Trophoblast cell (in vitro differentiated cells and primary cell): Measurements from ENCODE around the gene CLEC20A.

Experiments
- DNase-seq, 2 donors: peaks; one replicate each; pipeline ENCODE4 v3.0.0-alpha.2; 2016
- H2AFZ ChIP-seq: 2 replicates; pipeline ENCODE4 v1.6.1; 2013; ENCODE audit warnings: low read length, moderate library complexity, mild to moderate bottlenecking; ENCODE audit not compliant: insufficient read depth, poor library complexity
- H2AK5ac ChIP-seq: 2 replicates; pipeline ENCODE4 v1.6.1; 2013; ENCODE audit warnings: mild to moderate bottlenecking, low read length
- H2BK120ac ChIP-seq: 2 replicates; pipeline ENCODE4 v1.6.1; 2013; ENCODE audit warnings: low read length, mild to moderate bottlenecking, moderate library complexity; ENCODE audit not compliant: insufficient read depth, poor library complexity
- H2BK12ac ChIP-seq: 2 replicates; pipeline ENCODE4 v1.6.1; 2013; ENCODE audit warnings: mild to moderate bottlenecking, low read length, moderate library complexity
- H2BK5ac ChIP-seq: 2 replicates; pipeline ENCODE4 v1.6.1; 2013; ENCODE audit warnings: low read length, low read depth, moderate library complexity, mild to moderate bottlenecking; ENCODE audit not compliant: poor library complexity
- H3K14ac ChIP-seq: 2 replicates; pipeline ENCODE4 v1.6.1; 2013; ENCODE audit warnings: mild to moderate bottlenecking, low read length
- H3K18ac ChIP-seq: 2 replicates; pipeline ENCODE4 v1.6.1; 2013; ENCODE audit warnings: mild to moderate bottlenecking, low read length
- H3K23ac ChIP-seq: 2 replicates; pipeline ENCODE4 v1.6.1; 2013; ENCODE audit warnings: low read length
- H3K27ac ChIP-seq: 2 replicates; pipeline ENCODE4 v1.5.1; 2013; ENCODE audit warnings: low read depth, mild to moderate bottlenecking, inconsistent platforms, low read length, moderate library complexity
- H3K27me3 ChIP-seq: 2 replicates; pipeline ENCODE4 v1.6.1; 2013; ENCODE audit warnings: inconsistent platforms, mild to moderate bottlenecking, low read length, moderate library complexity; ENCODE audit not compliant: insufficient read depth
- H3K36me3 ChIP-seq, 2 experiments: 1 replicate in 1 of 2; 2 replicates in 1 of 2; pipeline ENCODE4 v1.6.1; 2013; ENCODE audit warnings: low read length in 2 of 2, mild to moderate bottlenecking in 2 of 2, moderate library complexity in 1 of 2; ENCODE audit not compliant: insufficient read depth in 2 of 2, control insufficient read depth in 1 of 2
- H3K4ac ChIP-seq: 2 replicates; pipeline ENCODE4 v1.6.1; 2013; ENCODE audit warnings: low read depth, mild to moderate bottlenecking, low read length, moderate library complexity
- H3K4me1 ChIP-seq, 2 experiments: 1 replicate in 1 of 2; 2 replicates in 1 of 2; pipeline ENCODE4 v1.6.1; 2013; ENCODE audit warnings: low read length in 2 of 2, mild to moderate bottlenecking in 2 of 2, moderate library complexity in 1 of 2; ENCODE audit not compliant: insufficient read depth in 2 of 2, control insufficient read depth in 1 of 2
- H3K4me2 ChIP-seq: 2 replicates; pipeline ENCODE4 v1.6.1; 2013; ENCODE audit warnings: inconsistent platforms, mild to moderate bottlenecking, low read length, moderate library complexity
- H3K4me3 ChIP-seq: 2 replicates; pipeline ENCODE4 v1.5.1; 2013; ENCODE audit warnings: mild to moderate bottlenecking, low read depth, low read length, inconsistent platforms
- H3K79me1 ChIP-seq: one replicate; pipeline ENCODE4 v1.6.1; 2013; ENCODE audit warnings: low read length
- H3K79me2 ChIP-seq: 2 replicates; pipeline ENCODE4 v1.6.1; 2013; ENCODE audit warnings: low read length, mild to moderate bottlenecking; ENCODE audit not compliant: control insufficient read depth, insufficient read depth, poor library complexity
- H3K9ac ChIP-seq: 2 replicates; pipeline ENCODE4 v1.6.1; 2013; ENCODE audit warnings: mild to moderate bottlenecking, low read length
- H3K9me3 ChIP-seq: 2 replicates; pipeline ENCODE4 v1.6.1; 2013; ENCODE audit warnings: low read depth, mild to moderate bottlenecking, control low read depth, inconsistent platforms, low read length; ENCODE audit not compliant: insufficient read depth
- H4K12ac ChIP-seq: 2 replicates; pipeline ENCODE4 v1.6.1; 2013; ENCODE audit warnings: low read depth, mild to moderate bottlenecking, low read length, moderate library complexity
- H4K8ac ChIP-seq: 2 replicates; pipeline ENCODE4 v1.6.1; 2013; ENCODE audit warnings: low read depth, mild to moderate bottlenecking, low read length, moderate library complexity
- H4K91ac ChIP-seq: one replicate; pipeline ENCODE4 v1.6.1; 2013; ENCODE audit warnings: low read depth, mild to moderate bottlenecking, low read length, moderate library complexity
- WGBS: extraction: QIAGEN DNeasy Blood & Tissue Kit; methylation state at CpG from one replicate; pipeline ENCODE4 v1.1.7; 2013; ENCODE audit warnings: missing lambda C conversion rate; ENCODE audit not compliant: insufficient read length, insufficient coverage; ENCODE audit errors: extremely low coverage; 5-methylcytosine and 5-hydroxymethylcytosine counted together

CLEC20A gene

GRCh38 chr1:178495158-178495557, 1.6 kb downstream of the CLEC20A start:
- Histone ChIP-seq H3K79me2 (no peaks in the 10 kb centered on the region), H3K79me1 (no peaks in the 10 kb centered on the region), H2BK5ac (no peak overlapping the region), H3K4me3 (no peak overlapping the region), H3K36me3 (no peaks in the 10 kb centered on the region), H3K18ac (no peak overlapping the region), H3K9me3 (peaks cover 3% of the 10 kb centered on the region), H3K27me3 (no peaks in the 10 kb centered on the region), H4K8ac (no peak overlapping the region), H3K4me1 (no peaks in the 10 kb centered on the region), H3K9ac (no peak overlapping the region), H3K4me2 (no peak overlapping the region), H3K4ac (no peak overlapping the region), H2AFZ (no peak overlapping the region), H2BK12ac (no peak overlapping the region), H4K91ac (no peak overlapping the region), H4K12ac (no peak overlapping the region), H3K27ac (no peak overlapping the region), H2AK5ac (no peak overlapping the region), H3K14ac (no peak overlapping the region), H2BK120ac (no peak overlapping the region), H3K23ac (no peak overlapping the region)
- DNase-seq, result no peak
- WGBS, result no CpG with 5 or more reads among the region's 1 CpG

- H3K4ac ChIP-seq, result no peak overlapping the region
- H3K9ac ChIP-seq, result no peak overlapping the region
- H3K79me1 ChIP-seq, result no peaks in the 10 kb centered on the region
- H3K23ac ChIP-seq, result no peak overlapping the region
- H3K27me3 ChIP-seq, result no peaks in the 10 kb centered on the region
- H2BK12ac ChIP-seq, result no peak overlapping the region
- no peak overlapping the region for H2BK120ac ChIP-seq
- H3K9me3 ChIP-seq, result peaks cover 3% of the 10 kb centered on the region
- H3K4me1 ChIP-seq, result no peaks in the 10 kb centered on the region
- H3K79me2 ChIP-seq, result no peaks in the 10 kb centered on the region
- H3K27ac ChIP-seq, result no peak overlapping the region
- H4K8ac ChIP-seq, result no peak overlapping the region
- no CpG with 5 or more reads among the region's 13 CpGs for whole genome bisulfite sequencing
- no peak overlapping the region for H3K4me3 ChIP-seq
- no peak overlapping the region for H2BK5ac ChIP-seq
- no peak for DNase-seq
- H4K91ac ChIP-seq, result no peak overlapping the region
- no peak overlapping the region for H2AFZ ChIP-seq
- H3K18ac ChIP-seq, result no peak overlapping the region
- no peak overlapping the region for H4K12ac ChIP-seq
- H3K36me3 ChIP-seq, result no peaks in the 10 kb centered on the region
- H3K14ac ChIP-seq, result no peak overlapping the region
- no peak overlapping the region for H3K4me2 ChIP-seq
- H2AK5ac ChIP-seq, result no peak overlapping the region
Observed at GRCh38 chr1:178494569-178494971, 2.2 kb downstream of the CLEC20A start.

DNA sequence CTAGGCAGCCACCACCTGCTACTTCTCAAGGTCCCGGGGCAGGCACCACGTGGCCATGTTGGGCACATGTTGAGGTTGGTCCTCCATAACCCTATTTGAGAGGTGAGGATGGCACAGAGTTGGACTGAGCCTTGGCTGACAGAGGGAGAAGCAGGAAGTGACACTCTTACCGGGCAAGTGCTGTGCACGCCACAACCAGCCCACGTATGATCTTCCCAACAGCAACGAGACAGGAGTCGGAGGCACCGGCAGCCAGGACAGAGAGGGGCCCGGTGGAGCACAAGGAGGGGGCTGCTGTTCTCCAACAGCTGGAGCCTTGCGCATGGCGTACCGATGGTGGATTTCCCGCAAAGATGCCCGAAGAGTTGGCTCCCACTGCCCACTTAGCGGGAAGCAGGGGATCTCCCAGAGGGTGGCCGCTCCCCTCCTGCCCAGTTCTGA, 3.4 kb downstream of the CLEC20A start:
- H3K9ac ChIP-seq, result no peak overlapping the region
- no peak overlapping the region for H4K8ac ChIP-seq
- no peak overlapping the region for H4K91ac ChIP-seq
- H2BK120ac ChIP-seq, result no peak overlapping the region
- no peak for DNase-seq
- H3K27me3 ChIP-seq, result no peaks in the 10 kb centered on the region
- H3K4me2 ChIP-seq, result no peak overlapping the region
- no peak overlapping the region for H3K27ac ChIP-seq
- no peaks in the 10 kb centered on the region for H3K4me1 ChIP-seq
- no peaks in the 10 kb centered on the region for H3K79me2 ChIP-seq
- no peaks in the 10 kb centered on the region for H3K36me3 ChIP-seq
- no peak overlapping the region for H2BK12ac ChIP-seq
- H2BK5ac ChIP-seq, result no peak overlapping the region
- H3K4ac ChIP-seq, result no peak overlapping the region
- H2AK5ac ChIP-seq, result no peak overlapping the region
- H3K23ac ChIP-seq, result no peak overlapping the region
- WGBS, result no CpG with 5 or more reads among the region's 16 CpGs
- no peak overlapping the region for H4K12ac ChIP-seq
- no peak overlapping the region for H3K4me3 ChIP-seq
- no peak overlapping the region for H2AFZ ChIP-seq
- no peaks in the 10 kb centered on the region for H3K79me1 ChIP-seq
- no peak overlapping the region for H3K18ac ChIP-seq
- H3K9me3 ChIP-seq, result peaks cover 3% of the 10 kb centered on the region
- H3K14ac ChIP-seq, result no peak overlapping the region

GRCh38 chr1:178492341-178492740, 4.4 kb downstream of the CLEC20A start:
- Histone ChIP-seq H3K36me3 (no peaks in the 10 kb centered on the region), H4K12ac (no peak overlapping the region), H3K4me2 (no peak overlapping the region), H2AFZ (no peak overlapping the region), H3K9ac (no peak overlapping the region), H2BK120ac (no peak overlapping the region), H3K23ac (no peak overlapping the region), H3K27me3 (no peaks in the 10 kb centered on the region), H2AK5ac (no peak overlapping the region), H3K4me3 (no peak overlapping the region), H2BK12ac (no peak overlapping the region), H4K91ac (no peak overlapping the region), H3K18ac (no peak overlapping the region), H3K14ac (no peak overlapping the region), H4K8ac (no peak overlapping the region), H3K79me2 (no peaks in the 10 kb centered on the region), H3K79me1 (no peaks in the 10 kb centered on the region), H3K27ac (no peak overlapping the region), H3K4ac (no peak overlapping the region), H2BK5ac (no peak overlapping the region), H3K4me1 (no peaks in the 10 kb centered on the region), H3K9me3 (peaks cover 3% of the 10 kb centered on the region)
- no peak for DNase-seq
- WGBS, result no CpG with 5 or more reads among the region's 11 CpGs
